SK-N-SH treated with all-trans-retinoic acid at 6 μM for 48 hours (cell line): ENCODE data around the gene IQCM.

Experiments
- CSDC2 ChIP-seq: fragments of 250-450 bp; sonication (Bioruptor Pico); IDR thresholded peaks from 2 replicates; pipeline ENCODE4 v1.5.0; 2020; ENCODE audit warnings: mild to moderate bottlenecking, moderate library complexity
- CSRNP3 ChIP-seq: fragments of 250-450 bp; sonication (Bioruptor Pico); IDR thresholded peaks from 2 replicates; pipeline ENCODE4 v1.5.1; 2021; ENCODE audit warnings: mild to moderate bottlenecking, moderate library complexity
- PATZ1 ChIP-seq: fragments of 250-450 bp; sonication (Bioruptor Pico); IDR thresholded peaks from 2 replicates; pipeline ENCODE4 v1.8.0; 2020; ENCODE audit warnings: mild to moderate bottlenecking, moderate library complexity, borderline replicate concordance
- POU6F1 ChIP-seq: fragments of 250-450 bp; sonication (Bioruptor Pico); IDR thresholded peaks from 2 replicates; pipeline ENCODE4 v1.8.0; 2021; ENCODE audit warnings: low read depth, mild to moderate bottlenecking, moderate library complexity, borderline replicate concordance
- SNAI2 ChIP-seq: fragments of 250-450 bp; sonication (Bioruptor Pico); IDR thresholded peaks from 2 replicates; pipeline ENCODE4 v1.5.0; 2020; ENCODE audit warnings: mild to moderate bottlenecking, moderate library complexity
- ZFP3 ChIP-seq: fragments of 250-450 bp; sonication (Bioruptor Pico); IDR thresholded peaks from 2 replicates; pipeline ENCODE4 v1.5.0; 2020; ENCODE audit warnings: mild to moderate bottlenecking, moderate library complexity
- ZNF565 ChIP-seq: fragments of 450-650 bp; formaldehyde crosslinking; conservative IDR thresholded peaks from 2 replicates; pipeline ENCODE4 v1.5.0; 2020; ENCODE audit warnings: low read depth, mild to moderate bottlenecking, moderate library complexity
- ZNF70 ChIP-seq: fragments of 450-650 bp; formaldehyde crosslinking; IDR thresholded peaks from 2 replicates; pipeline ENCODE4 v1.5.0; 2020; ENCODE audit warnings: mild to moderate bottlenecking, moderate library complexity

GRCh38 chr4:149322203-149322602 is 493.4 kb downstream of the IQCM start:
- TF ChIP-seq CSDC2 (CRISPR knock-in tag): no peak
- TF ChIP-seq POU6F1 (CRISPR knock-in tag): no peak
- TF ChIP-seq ZNF70 (CRISPR knock-in tag): no peak
- TF ChIP-seq PATZ1 (CRISPR knock-in tag): no peak
- TF ChIP-seq CSRNP3 (CRISPR knock-in tag): no peak
- no peak for TF ChIP-seq ZNF565 (CRISPR knock-in tag)
- no peak for TF ChIP-seq SNAI2
- no peak for TF ChIP-seq ZFP3 (CRISPR knock-in tag)
